H1 (cell line): Measurements from ENCODE around the gene SLC1A4. TPM values are rescaled to one million over a fixed set of nuclear protein-coding genes. Genes with fewer than 3 reads are reported as not detected.

Experiments used
- CTCF ChIA-PET: fragments of 300-600 bp; sonication (Branson Sonifier 250); formaldehyde crosslinking; loops from one replicate; lab custom pipeline; 2021; ENCODE audit not compliant: partially characterized antibody; lab: Charles Lee
- POLR2A ChIA-PET: fragments of 300-600 bp; sonication (Branson Sonifier 250); formaldehyde crosslinking; loops from one replicate; lab custom pipeline; 2021; ENCODE audit warnings: inconsistent platforms; ENCODE audit not compliant: partially characterized antibody; lab: Charles Lee
- DNase-seq, 2 experiments: peaks; one replicate each; pipeline versions ENCODE4 v3.0.0 to v3.0.0-alpha.2; 2010 to 2022; ENCODE audit warnings: low spot score in 2 of 2, low read depth in 1 of 2, mixed read lengths in 1 of 2
- FAIRE-seq: peaks from 2 replicates; lab custom pipeline; 2011; peaks lifted over from hg19 to GRCh38; lab: Jason Lieb, UNC
- H2AFZ ChIP-seq: 2 replicates; pipeline ENCODE4 v1.8.1; 2012; ENCODE audit warnings: low read length, inconsistent platforms
- H2AK5ac ChIP-seq: 2 replicates; pipeline ENCODE4 v1.6.1; 2013; ENCODE audit warnings: low read depth, low read length
- H2BK120ac ChIP-seq: replicated peaks from 2 replicates; pipeline ENCODE3; 2013; ENCODE audit warnings: low read depth, low read length, inconsistent platforms
- H2BK12ac ChIP-seq: 2 replicates; pipeline ENCODE4 v1.6.1; 2013; ENCODE audit warnings: low read depth, low read length
- H2BK15ac ChIP-seq: 2 replicates; pipeline ENCODE4 v1.6.1; 2013; ENCODE audit warnings: low read length
- H2BK20ac ChIP-seq: 2 replicates; pipeline ENCODE4 v1.6.1; 2013; ENCODE audit warnings: low read length
- H2BK5ac ChIP-seq: 2 replicates; pipeline ENCODE4 v1.6.1; 2013; ENCODE audit warnings: low read depth, low read length
- H3K14ac ChIP-seq: 2 replicates; pipeline ENCODE4 v1.6.1; 2013; ENCODE audit warnings: inconsistent platforms; ENCODE audit not compliant: insufficient read length
- H3K18ac ChIP-seq: 2 replicates; pipeline ENCODE4 v1.6.1; 2013; ENCODE audit warnings: low read length; ENCODE audit errors: extremely low read depth
- H3K23ac ChIP-seq: 2 replicates; pipeline ENCODE4 v1.6.1; 2013; ENCODE audit warnings: inconsistent platforms; ENCODE audit not compliant: insufficient read length
- H3K23me2 ChIP-seq: 2 replicates; pipeline ENCODE4 v1.6.1; 2013; ENCODE audit warnings: low read depth, low read length
- H3K27ac ChIP-seq: 2 replicates; pipeline ENCODE4 v1.6.1; 2011; ENCODE audit warnings: low read depth, low read length, inconsistent platforms
- H3K27me3 ChIP-seq, 4 experiments: replicated peaks in 1 of 4; 1 replicate in 1 of 4; 2 replicates in 3 of 4; pipeline versions ENCODE4 v1.6.1 to v1.8.1; 2011 to 2013; ENCODE audit warnings: low read length in 3 of 4, mild to moderate bottlenecking in 3 of 4, inconsistent platforms in 2 of 4, mixed read lengths in 2 of 4, moderate library complexity in 1 of 4; ENCODE audit not compliant: control insufficient read depth in 3 of 4, insufficient read depth in 3 of 4; ENCODE audit errors: extremely low read depth in 1 of 4
- H3K36me3 ChIP-seq, 4 experiments: 2 replicates each; pipeline versions ENCODE4 v1.6.1 to v1.8.1; 2011 to 2013; ENCODE audit warnings: mild to moderate bottlenecking in 4 of 4, low read length in 3 of 4, moderate library complexity in 2 of 4, control low read depth in 1 of 4, inconsistent platforms in 1 of 4; ENCODE audit not compliant: insufficient read depth in 4 of 4, control insufficient read depth in 2 of 4
- H3K4ac ChIP-seq: replicated peaks from 2 replicates; pipeline ENCODE3; 2013; ENCODE audit warnings: low read length, low read depth, mixed read lengths, inconsistent platforms; ENCODE audit not compliant: insufficient read length
- H3K4me1 ChIP-seq, 4 experiments: replicated peaks in 1 of 4; 1 replicate in 1 of 4; 2 replicates in 3 of 4; pipeline versions ENCODE4 v1.6.1 to v1.8.1; 2011 to 2013; ENCODE audit warnings: low read length in 3 of 4, inconsistent platforms in 2 of 4, mixed read lengths in 1 of 4; ENCODE audit not compliant: insufficient read depth in 4 of 4, control insufficient read depth in 3 of 4
- H3K4me2 ChIP-seq, 2 experiments: 2 replicates each; pipeline versions ENCODE4 v1.6.1 to v1.8.1; 2011 to 2013; ENCODE audit warnings: low read depth in 2 of 2, low read length in 2 of 2, control low read depth in 1 of 2, inconsistent platforms in 1 of 2, mild to moderate bottlenecking in 1 of 2; ENCODE audit not compliant: insufficient read depth in 1 of 2
- H3K4me3 ChIP-seq, 4 experiments: fragments of 200-600, 300-600 bp in 1 of 4; sonication (generic), shearing (Covaris generic), sonication (Bioruptor Twin) in 1 of 4; 2 replicates each; pipeline versions ENCODE4 v1.5.1 to v1.8.1; 2011 to 2016; ENCODE audit warnings: low read length in 4 of 4, low read depth in 3 of 4, control low read depth in 2 of 4, inconsistent platforms in 2 of 4, mild to moderate bottlenecking in 2 of 4, mixed read lengths in 1 of 4, moderate library complexity in 1 of 4; ENCODE audit not compliant: insufficient read depth in 2 of 4; ENCODE audit errors: extremely low read depth in 1 of 4
- H3K56ac ChIP-seq: replicated peaks from 2 replicates; pipeline ENCODE3; 2013; ENCODE audit warnings: low read depth, mild to moderate bottlenecking, mixed read lengths, low read length, inconsistent platforms; ENCODE audit not compliant: insufficient read length
- H3K79me1 ChIP-seq: 2 replicates; pipeline ENCODE4 v1.6.1; 2013; ENCODE audit warnings: low read depth, low read length, control low read depth
- H3K79me2 ChIP-seq, 2 experiments: 2 replicates each; pipeline versions ENCODE4 v1.6.1 to v1.8.1; 2012 to 2013; ENCODE audit warnings: low read length in 2 of 2, mild to moderate bottlenecking in 2 of 2, inconsistent platforms in 1 of 2; ENCODE audit not compliant: insufficient read depth in 2 of 2, control insufficient read depth in 1 of 2
- H3K9ac ChIP-seq, 4 experiments: replicated peaks in 1 of 4; 1 replicate in 1 of 4; 2 replicates in 3 of 4; pipeline versions ENCODE4 v1.6.1 to v1.8.1; 2011 to 2013; ENCODE audit warnings: low read depth in 3 of 4, low read length in 3 of 4, control low read depth in 2 of 4, mild to moderate bottlenecking in 2 of 4, moderate library complexity in 2 of 4, inconsistent platforms in 1 of 4; ENCODE audit errors: extremely low read depth in 1 of 4
- H3K9me3 ChIP-seq, 2 experiments: 2 replicates each; pipeline versions ENCODE4 v1.6.1 to v1.8.1; 2012 to 2013; ENCODE audit warnings: mild to moderate bottlenecking in 2 of 2, moderate library complexity in 2 of 2, control low read depth in 1 of 2, inconsistent platforms in 1 of 2, low read depth in 1 of 2, low read length in 1 of 2, mixed read lengths in 1 of 2; ENCODE audit not compliant: insufficient read depth in 2 of 2
- H4K20me1 ChIP-seq, 2 experiments: replicated peaks in 1 of 2; 2 replicates each; pipeline versions ENCODE3 to v1.8.1; 2011 to 2013; ENCODE audit warnings: inconsistent platforms in 2 of 2, low read length in 2 of 2, mild to moderate bottlenecking in 1 of 2; ENCODE audit not compliant: insufficient read depth in 2 of 2, control insufficient read depth in 1 of 2
- H4K5ac ChIP-seq: 2 replicates; pipeline ENCODE4 v1.6.1; 2013; ENCODE audit warnings: low read length, low read depth, mixed read lengths, inconsistent platforms; ENCODE audit not compliant: insufficient read length
- H4K8ac ChIP-seq: 2 replicates; pipeline ENCODE4 v1.8.0; 2013; ENCODE audit warnings: mild to moderate bottlenecking, moderate library complexity, low read length, inconsistent platforms; ENCODE audit not compliant: insufficient read depth; ENCODE audit errors: extremely low read depth
- H4K91ac ChIP-seq: replicated peaks from 2 replicates; pipeline ENCODE3; 2013; ENCODE audit warnings: low read length, mixed read lengths, inconsistent platforms; ENCODE audit not compliant: insufficient read length
- BRCA1 ChIP-seq: IDR thresholded peaks from 2 replicates; pipeline ENCODE4 v1.6.1; 2012; ENCODE audit warnings: low read depth, low read length, improper control_type of control experiment
- CBX8 ChIP-seq: fragments of 300-800, 300-1000 bp; sonication (generic); IDR thresholded peaks from 2 replicates; pipeline ENCODE4 v1.7.1; 2016; ENCODE audit warnings: low read depth, low read length, borderline replicate concordance
- CHD2 ChIP-seq: IDR thresholded peaks from 2 replicates; pipeline ENCODE4 v1.6.1; 2012; ENCODE audit warnings: low read length, improper control_type of control experiment
- EP300 ChIP-seq, 2 experiments: IDR thresholded peaks; 1 replicate in 1 of 2; 2 replicates in 1 of 2; pipeline ENCODE4 v1.6.1; 2011 to 2012; ENCODE audit warnings: low read depth in 2 of 2, low read length in 2 of 2, mild to moderate bottlenecking in 2 of 2, borderline replicate concordance in 1 of 2, inconsistent platforms in 1 of 2, moderate library complexity in 1 of 2
- GABPA ChIP-seq: IDR thresholded peaks from 2 replicates; pipeline ENCODE4 v1.6.1; 2011; ENCODE audit warnings: mild to moderate bottlenecking, low read length, moderate library complexity, borderline replicate concordance; ENCODE audit not compliant: insufficient read depth
- GTF2F1 ChIP-seq: IDR thresholded peaks from 2 replicates; pipeline ENCODE4 v1.6.1; 2012; ENCODE audit warnings: low read depth, low read length, improper control_type of control experiment, borderline replicate concordance
- HDAC6 ChIP-seq: IDR thresholded peaks from one replicate; pipeline ENCODE4 v1.7.1; 2012; ENCODE audit warnings: low read depth, mild to moderate bottlenecking, inconsistent platforms, low read length, moderate library complexity
- SAP30 ChIP-seq: fragments of 300-600 bp; sonication (generic); IDR thresholded peaks from 2 replicates; pipeline ENCODE4 v1.7.1; 2012; ENCODE audit warnings: low read length, moderate library complexity, mild to moderate bottlenecking, inconsistent platforms; ENCODE audit not compliant: insufficient read depth, insufficient replicate concordance
- SIX5 ChIP-seq: IDR thresholded peaks from 2 replicates; pipeline ENCODE4 v1.6.1; 2011; ENCODE audit warnings: mild to moderate bottlenecking, low read depth, low read length
- TAF7 ChIP-seq: optimal IDR thresholded peaks from 2 replicates; pipeline ENCODE3; 2011; ENCODE audit warnings: low read depth, mild to moderate bottlenecking, inconsistent platforms, low read length, moderate library complexity, borderline replicate concordance
- WGBS, 2 experiments: shearing (Covaris generic) in 1 of 2; methylation state at CpG; one replicate each; pipeline versions ENCODE4 v1.1.6 to v1.1.7; 2013 to 2015; ENCODE audit warnings: low lambda C conversion rate in 2 of 2, mixed read lengths in 2 of 2, inconsistent platforms in 1 of 2, low coverage in 1 of 2, missing lambda C conversion rate in 1 of 2; ENCODE audit not compliant: insufficient replicate concordance in 2 of 2, insufficient coverage in 1 of 2, insufficient read length in 1 of 2; ENCODE audit errors: extremely low coverage in 1 of 2, missing lambda C conversion rate in 1 of 2; 5-methylcytosine and 5-hydroxymethylcytosine counted together
- polyA plus RNA-seq, 7 experiments: library from polyadenylated mRNA; depleted of rRNA in 3 of 7; stranded (reverse) in 5 of 7; unstranded in 2 of 7; fragments of >200 nt in 5 of 7; fragments of 200-250 nt in 2 of 7; gene quantifications; 1 replicate in 5 of 7; 2 replicates in 1 of 7; 4 replicates in 1 of 7; pipeline versions ENCODE4 v1.2.1 to v1.2.3, GENCODE V29; 2011 to 2013; ENCODE audit warnings: missing spikeins in 2 of 7, mixed read lengths in 2 of 7
- total RNA-seq: library from RNA; stranded (reverse); fragmentation: NEBNext Ultra II Directional; extraction: Animal tissue kit (Norgen Biotek cat#: 25700); gene quantifications from 2 replicates; pipeline ENCODE4 v1.2.1, GENCODE V29; 2021

Gene SLC1A4
- total and polyA plus RNA-seq, 2 of the 8 experiments (the other 6 are each of a cell fraction or from before 2014, with no cell fraction given): 0.44 to 0.86 TPM

DNA sequence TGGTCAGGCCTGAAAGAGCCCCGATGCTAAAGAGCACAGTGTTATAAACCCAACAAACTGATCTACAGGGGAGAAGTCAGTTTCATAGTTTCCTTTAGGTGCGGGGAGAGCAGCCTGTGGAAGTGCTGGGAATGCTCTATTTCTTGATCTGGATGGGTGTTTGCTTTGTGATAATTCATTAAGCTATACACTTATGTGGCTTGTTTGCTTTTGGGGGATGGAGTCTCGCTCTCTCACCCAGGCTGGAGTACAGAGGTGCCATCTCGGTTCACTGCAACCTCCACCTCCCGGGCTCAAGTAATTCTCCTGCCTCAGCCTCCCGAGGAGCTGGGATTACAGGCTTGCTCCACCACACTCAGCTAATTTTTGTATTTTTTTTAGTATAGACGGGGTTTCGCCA is 37.0 kb downstream of the SLC1A4 start:
- H3K4me2 ChIP-seq: no peak overlapping the region
- H3K23ac ChIP-seq: no peak overlapping the region
- H3K79me2 ChIP-seq: no peaks in the 10 kb centered on the region
- no peak overlapping the region for H2AK5ac ChIP-seq
- H3K27me3 ChIP-seq: no peaks in the 10 kb centered on the region
- no peak overlapping the region for H2BK12ac ChIP-seq
- H2AFZ ChIP-seq: no peak overlapping the region
- CTCF ChIA-PET: interaction anchor here (1.1 to 1.6 kb wide), 6 partner anchors 8 to 103 kb away, joined by 3 to 5 read pairs (median 4); no protein-coding TSS in a partner anchor
- H3K9me3 ChIP-seq: no peaks in the 10 kb centered on the region
- POLR2A ChIA-PET: interaction anchor here (1.1 kb wide), 1 partner anchor 9 kb away, joined by 3 read pairs; no protein-coding TSS in a partner anchor
- no peaks in the 10 kb centered on the region for H3K36me3 ChIP-seq
- no peak overlapping the region for H2BK5ac ChIP-seq
- no peak for DNase-seq
- no peak overlapping the region for H3K27ac ChIP-seq
- no peak overlapping the region for H3K56ac ChIP-seq
- H4K20me1 ChIP-seq: peaks cover 0 to 2% of the 10 kb centered on the region in 2 experiments
- peaks cover under 1 to 8% (median 5%) of the 10 kb centered on the region in 4 experiments; a peak in 4 of 7 replicates for H3K4me1 ChIP-seq
- H3K79me1 ChIP-seq: no peaks in the 10 kb centered on the region
- H2BK20ac ChIP-seq: no peak overlapping the region
- H2BK15ac ChIP-seq: no peak overlapping the region
- H3K18ac ChIP-seq: no peak overlapping the region
- no peak overlapping the region for H3K9ac ChIP-seq
- H3K23me2 ChIP-seq: no peaks in the 10 kb centered on the region
- H3K4ac ChIP-seq: no peak overlapping the region
- TF ChIP-seq CHD2 (no peak), BRCA1 (no peak), SAP30 (no peak), CBX8 (no peak), GTF2F1 (no peak), HDAC6 (no peak), SIX5 (no peak), TAF7 (no peak), EP300 (IDR thresholded peaks at IDR 0.05; ENCODE audit: borderline replicate concordance in 1 of 2, low read depth in 2 of 2, low read length in 2 of 2) (no peak), GABPA (no peak)
- TF ChIP-seq, all 59 proteins: peak for 0
- no peak overlapping the region for H4K91ac ChIP-seq
- no peak overlapping the region for H4K5ac ChIP-seq
- H4K8ac ChIP-seq: no peak overlapping the region
- no peak overlapping the region for H3K4me3 ChIP-seq
- 90% methylated on average over 8 of the region's 8 CpGs; no CpG with 5 or more reads in 1 of the 2 experiments for WGBS, 2 experiments
- H3K14ac ChIP-seq: no peak overlapping the region
- no peak overlapping the region for H2BK120ac ChIP-seq
- no peak for FAIRE-seq
